Measurements from ENCODE around the gene DMBT1.

DNA sequence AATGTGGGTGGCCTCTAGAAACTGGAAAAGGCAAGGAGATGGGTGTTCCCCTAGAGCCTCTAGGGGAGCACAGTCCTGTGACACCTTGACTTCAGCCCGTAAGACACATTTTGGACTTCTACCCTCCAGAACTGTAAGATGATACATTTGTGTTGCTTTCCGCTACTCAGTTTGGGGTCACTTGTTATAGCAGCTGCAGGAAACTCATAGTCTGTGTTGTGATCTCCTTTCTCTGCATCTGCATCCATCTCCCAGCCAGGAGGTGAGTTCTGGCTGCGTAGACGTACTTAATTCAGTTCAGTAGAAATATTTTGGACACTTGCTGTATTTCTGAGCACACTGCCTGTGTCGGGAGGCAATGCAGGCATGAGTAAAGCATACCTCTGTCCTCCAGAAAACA, 29.3 kb upstream of the DMBT1 start:
- TF ChIP-seq POLR2A (IDR thresholded peaks at IDR 0.05; ENCODE audit: low read depth, low read length), result no peak
- TF ChIP-seq, protein P1, sequence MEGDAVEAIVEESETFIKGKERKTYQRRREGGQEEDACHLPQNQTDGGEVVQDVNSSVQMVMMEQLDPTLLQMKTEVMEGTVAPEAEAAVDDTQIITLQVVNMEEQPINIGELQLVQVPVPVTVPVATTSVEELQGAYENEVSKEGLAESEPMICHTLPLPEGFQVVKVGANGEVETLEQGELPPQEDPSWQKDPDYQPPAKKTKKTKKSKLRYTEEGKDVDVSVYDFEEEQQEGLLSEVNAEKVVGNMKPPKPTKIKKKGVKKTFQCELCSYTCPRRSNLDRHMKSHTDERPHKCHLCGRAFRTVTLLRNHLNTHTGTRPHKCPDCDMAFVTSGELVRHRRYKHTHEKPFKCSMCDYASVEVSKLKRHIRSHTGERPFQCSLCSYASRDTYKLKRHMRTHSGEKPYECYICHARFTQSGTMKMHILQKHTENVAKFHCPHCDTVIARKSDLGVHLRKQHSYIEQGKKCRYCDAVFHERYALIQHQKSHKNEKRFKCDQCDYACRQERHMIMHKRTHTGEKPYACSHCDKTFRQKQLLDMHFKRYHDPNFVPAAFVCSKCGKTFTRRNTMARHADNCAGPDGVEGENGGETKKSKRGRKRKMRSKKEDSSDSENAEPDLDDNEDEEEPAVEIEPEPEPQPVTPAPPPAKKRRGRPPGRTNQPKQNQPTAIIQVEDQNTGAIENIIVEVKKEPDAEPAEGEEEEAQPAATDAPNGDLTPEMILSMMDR (conservative IDR thresholded peaks at IDR 0.05; ENCODE audit: low read depth, low read length), result no peak
- TF ChIP-seq, protein P2, sequence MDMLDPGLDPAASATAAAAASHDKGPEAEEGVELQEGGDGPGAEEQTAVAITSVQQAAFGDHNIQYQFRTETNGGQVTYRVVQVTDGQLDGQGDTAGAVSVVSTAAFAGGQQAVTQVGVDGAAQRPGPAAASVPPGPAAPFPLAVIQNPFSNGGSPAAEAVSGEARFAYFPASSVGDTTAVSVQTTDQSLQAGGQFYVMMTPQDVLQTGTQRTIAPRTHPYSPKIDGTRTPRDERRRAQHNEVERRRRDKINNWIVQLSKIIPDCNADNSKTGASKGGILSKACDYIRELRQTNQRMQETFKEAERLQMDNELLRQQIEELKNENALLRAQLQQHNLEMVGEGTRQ (IDR thresholded peaks at IDR 0.05; ENCODE audit: low read depth, low read length), result no peak

Measured in IMR-90 (cell line).